Measurements from ENCODE around the gene FMNL2.
"Not testable (repeated sequence)": the region's sequence is repeated elsewhere in the genome, so short reads cannot be mapped to it uniquely, and the experiment has no call there.

The FMNL2 gene

GRCh38 chr2:152499896-152500735 lies 165.1 kb downstream of the FMNL2 start:
- no peak for DNase-seq

- DNase-seq, result no peak
These were observed 165.8 kb downstream of the FMNL2 start for GRCh38 chr2:152500772-152501171.

- no peak for DNase-seq
These were observed 166.7 kb downstream of the FMNL2 start for GRCh38 chr2:152501666-152502065.

- no peak for DNase-seq
These were observed 169.6 kb downstream of the FMNL2 start for GRCh38 chr2:152504618-152505017.

- peak in 1 of 3 experiments; percentile 31 for DNase-seq
These were observed 170.5 kb downstream of the FMNL2 start for GRCh38 chr2:152505495-152505906.

- peak in 1 of 3 experiments; percentile 1 for DNase-seq
These were observed 171.9 kb downstream of the FMNL2 start for GRCh38 chr2:152506843-152507242.

GRCh38 chr2:152507907-152508306 lies 172.9 kb downstream of the FMNL2 start:
- no peak for DNase-seq

GRCh38 chr2:152508446-152508845 lies 173.5 kb downstream of the FMNL2 start:
- DNase-seq, result peak in 2 of 3 experiments; percentile 26 to 30

- DNase-seq, result no peak
These were observed 175.0 kb downstream of the FMNL2 start for GRCh38 chr2:152509772-152510491.

- no peak for DNase-seq
These were observed 175.6 kb downstream of the FMNL2 start for GRCh38 chr2:152510621-152511020.

GRCh38 chr2:152511981-152512380 lies 177.0 kb downstream of the FMNL2 start:
- no peak for DNase-seq

- no peak for DNase-seq
These were observed 178.1 kb downstream of the FMNL2 start for GRCh38 chr2:152513029-152513428.

GRCh38 chr2:152513681-152514080 lies 178.7 kb downstream of the FMNL2 start:
- no peak for DNase-seq

GRCh38 chr2:152518034-152518433 lies 183.1 kb downstream of the FMNL2 start:
- DNase-seq, result no peak

GRCh38 chr2:152518641-152519580 lies 183.9 kb downstream of the FMNL2 start:
- DNase-seq, result peak in 2 of 3 experiments; percentile 20 to 58

- DNase-seq, result no peak
These were observed 184.6 kb downstream of the FMNL2 start for GRCh38 chr2:152519581-152519952.

- DNase-seq, result no peak
These were observed 185.8 kb downstream of the FMNL2 start for GRCh38 chr2:152520759-152521158.

- not testable (repeated sequence) for DNase-seq
These were observed 187.5 kb downstream of the FMNL2 start for GRCh38 chr2:152522446-152522845.

- no peak for DNase-seq
These were observed 188.1 kb downstream of the FMNL2 start for GRCh38 chr2:152523091-152523490.

GRCh38 chr2:152525277-152525838 lies 190.4 kb downstream of the FMNL2 start:
- DNase-seq, result no peak

- no peak for DNase-seq
These were observed 194.6 kb downstream of the FMNL2 start for GRCh38 chr2:152529420-152530115.

- no peak for DNase-seq
These were observed 197.3 kb downstream of the FMNL2 start for GRCh38 chr2:152532241-152532640.
